ENCODE measurements around the gene C2orf15. TPM values are rescaled to one million over a fixed set of nuclear protein-coding genes. Genes with fewer than 3 reads are reported as not detected.
"Not testable (repeated sequence)": the region's sequence is repeated elsewhere in the genome, so short reads cannot be mapped to it uniquely, and the experiment has no call there.

The C2orf15 gene
- 10 to 100 TPM in 2 of 3 donors, 1 to 10 TPM in 1; 9.9 to 13.7 (median 12.3) TPM for polyA plus RNA-seq (ENCODE audit: insufficient read length in 3 of 3)
- long read RNA-seq, donor 1, partial matches to known transcripts = 0 of 1 reads
- long read RNA-seq, donor 1, other reads (novel, unspliced or antisense) = 0 of 1 reads
- long read RNA-seq, donor 2, partial matches to known transcripts = 0 of 1 reads
- long read RNA-seq, donor 2, other reads (novel, unspliced or antisense) = 0 of 1 reads
- long read RNA-seq, donor 3, partial matches to known transcripts = 0 of 4 reads
- long read RNA-seq, donor 3, other reads (novel, unspliced or antisense) = 0 of 4 reads
- long read RNA-seq, donor 4, partial matches to known transcripts = 0 of 4 reads
- long read RNA-seq, donor 4, other reads (novel, unspliced or antisense) = 0 of 4 reads
- long read RNA-seq, donor 5 = 0 reads
- long read RNA-seq, donor 6, transcript C2orf15-201 (4 exons, 1,667 nt) = major isoform, 6 of 6 reads
- long read RNA-seq, donor 6, partial matches to known transcripts = 0 of 6 reads
- long read RNA-seq, donor 6, other reads (novel, unspliced or antisense) = 0 of 6 reads
- long read RNA-seq, donor 7, transcript C2orf15-201 (4 exons, 1,667 nt) = major isoform, 5 of 5 reads
- long read RNA-seq, donor 7, partial matches to known transcripts = 0 of 5 reads
- long read RNA-seq, donor 7, other reads (novel, unspliced or antisense) = 0 of 5 reads
- long read RNA-seq, donor 8, transcript C2orf15-201 (4 exons, 1,667 nt) = major isoform, 10 of 10 reads
- long read RNA-seq, donor 8, partial matches to known transcripts = 0 of 10 reads
- long read RNA-seq, donor 8, other reads (novel, unspliced or antisense) = 0 of 10 reads
- long read RNA-seq, donor 9, partial matches to known transcripts = 0 of 4 reads
- long read RNA-seq, donor 9, other reads (novel, unspliced or antisense) = 0 of 4 reads
- long read RNA-seq, donor 10, transcript C2orf15-201 (4 exons, 1,667 nt) = major isoform, 5 of 5 reads
- long read RNA-seq, donor 10, partial matches to known transcripts = 0 of 5 reads
- long read RNA-seq, donor 10, other reads (novel, unspliced or antisense) = 0 of 5 reads
- long read RNA-seq, donor 11, partial matches to known transcripts = 0 of 2 reads
- long read RNA-seq, donor 11, other reads (novel, unspliced or antisense) = 0 of 2 reads
- long read RNA-seq, donor 12, partial matches to known transcripts = 0 of 2 reads
- long read RNA-seq, donor 12, other reads (novel, unspliced or antisense) = 0 of 2 reads
- long read RNA-seq, donor 13, partial matches to known transcripts = 0 of 3 reads
- long read RNA-seq, donor 13, other reads (novel, unspliced or antisense) = 0 of 3 reads
- long read RNA-seq, donor 14, partial matches to known transcripts = 0 of 3 reads
- long read RNA-seq, donor 14, other reads (novel, unspliced or antisense) = 0 of 3 reads
- long read RNA-seq, donor 15, partial matches to known transcripts = 0 of 3 reads
- long read RNA-seq, donor 15, other reads (novel, unspliced or antisense) = 0 of 3 reads
- long read RNA-seq, donor 16, transcript C2orf15-201 (4 exons, 1,667 nt) = major isoform, 13 of 15 reads
- long read RNA-seq, donor 16, partial matches to known transcripts = 0 of 15 reads
- long read RNA-seq, donor 16, other reads (novel, unspliced or antisense) = 0 of 15 reads

GRCh38 chr2:99141110-99142108 is at the start of gene C2orf15:
TSS of gene C2orf15 (plus strand) at chr2:99141707. CDS start at chr2:99150559, 8,852 bp downstream.
- DNase-seq (ENCODE audit: extremely low read depth in 1 of 11, low read depth in 9 of 11, low spot score in 4 of 11) = peak; percentile 83 to 93 (median 90)

- DNase-seq (ENCODE audit: extremely low read depth in 1 of 11, low read depth in 9 of 11, low spot score in 4 of 11) = no peak
These were observed 44.8 kb upstream of the C2orf15 start for GRCh38 chr2:99096728-99097127.

GRCh38 chr2:99101697-99102096 is 39.8 kb upstream of the C2orf15 start:
- DNase-seq (ENCODE audit: extremely low read depth in 1 of 11, low read depth in 9 of 11, low spot score in 4 of 11) = no peak

- no peak for DNase-seq (ENCODE audit: extremely low read depth in 1 of 11, low read depth in 9 of 11, low spot score in 4 of 11)
These were observed 37.5 kb upstream of the C2orf15 start for GRCh38 chr2:99104006-99104405.

GRCh38 chr2:99106913-99107312 is 34.6 kb upstream of the C2orf15 start:
- DNase-seq (ENCODE audit: extremely low read depth in 1 of 11, low read depth in 9 of 11, low spot score in 4 of 11) = no peak

GRCh38 chr2:99111236-99111635 is 30.3 kb upstream of the C2orf15 start:
- no peak for DNase-seq (ENCODE audit: extremely low read depth in 1 of 11, low read depth in 9 of 11, low spot score in 4 of 11)

GRCh38 chr2:99111945-99112344 is 29.6 kb upstream of the C2orf15 start:
- DNase-seq (ENCODE audit: extremely low read depth in 1 of 11, low read depth in 9 of 11, low spot score in 4 of 11) = no peak

GRCh38 chr2:99112617-99113016 is 28.9 kb upstream of the C2orf15 start:
- no peak for DNase-seq (ENCODE audit: extremely low read depth in 1 of 11, low read depth in 9 of 11, low spot score in 4 of 11)

GRCh38 chr2:99127981-99128380 is 13.5 kb upstream of the C2orf15 start:
- DNase-seq (ENCODE audit: extremely low read depth in 1 of 11, low read depth in 9 of 11, low spot score in 4 of 11) = no peak

GRCh38 chr2:99135044-99135556 is 6.4 kb upstream of the C2orf15 start:
- DNase-seq (ENCODE audit: extremely low read depth in 1 of 11, low read depth in 9 of 11, low spot score in 4 of 11) = not testable (repeated sequence)

GRCh38 chr2:99139003-99139402 is 2.5 kb upstream of the C2orf15 start:
- DNase-seq (ENCODE audit: extremely low read depth in 1 of 11, low read depth in 9 of 11, low spot score in 4 of 11) = no peak

GRCh38 chr2:99140056-99140859 is 1.2 kb upstream of the C2orf15 start:
- DNase-seq (ENCODE audit: extremely low read depth in 1 of 11, low read depth in 9 of 11, low spot score in 4 of 11) = peak in 5 of 11 donors; percentile 19 to 56 (median 44)

- DNase-seq (ENCODE audit: extremely low read depth in 1 of 11, low read depth in 9 of 11, low spot score in 4 of 11) = peak in 1 of 11 donors; percentile 38
These were observed 722 bp upstream of the C2orf15 start for GRCh38 chr2:99140860-99141109.

GRCh38 chr2:99150706-99151105 is 9.2 kb downstream of the C2orf15 start:
- DNase-seq (ENCODE audit: extremely low read depth in 1 of 11, low read depth in 9 of 11, low spot score in 4 of 11) = no peak

GRCh38 chr2:99152199-99152895 is 10.8 kb downstream of the C2orf15 start:
- peak in 3 of 11 donors; percentile 31 to 50 (median 40) for DNase-seq (ENCODE audit: extremely low read depth in 1 of 11, low read depth in 9 of 11, low spot score in 4 of 11)
